ENCODE measurements around the gene PALMD. TPM values are rescaled to one million over a fixed set of nuclear protein-coding genes. Genes with fewer than 3 reads are reported as not detected.

PALMD gene
- polyA plus RNA-seq, 1 of the 3 experiments (the other 2 are of a cell fraction) = 1.8 TPM

DNA sequence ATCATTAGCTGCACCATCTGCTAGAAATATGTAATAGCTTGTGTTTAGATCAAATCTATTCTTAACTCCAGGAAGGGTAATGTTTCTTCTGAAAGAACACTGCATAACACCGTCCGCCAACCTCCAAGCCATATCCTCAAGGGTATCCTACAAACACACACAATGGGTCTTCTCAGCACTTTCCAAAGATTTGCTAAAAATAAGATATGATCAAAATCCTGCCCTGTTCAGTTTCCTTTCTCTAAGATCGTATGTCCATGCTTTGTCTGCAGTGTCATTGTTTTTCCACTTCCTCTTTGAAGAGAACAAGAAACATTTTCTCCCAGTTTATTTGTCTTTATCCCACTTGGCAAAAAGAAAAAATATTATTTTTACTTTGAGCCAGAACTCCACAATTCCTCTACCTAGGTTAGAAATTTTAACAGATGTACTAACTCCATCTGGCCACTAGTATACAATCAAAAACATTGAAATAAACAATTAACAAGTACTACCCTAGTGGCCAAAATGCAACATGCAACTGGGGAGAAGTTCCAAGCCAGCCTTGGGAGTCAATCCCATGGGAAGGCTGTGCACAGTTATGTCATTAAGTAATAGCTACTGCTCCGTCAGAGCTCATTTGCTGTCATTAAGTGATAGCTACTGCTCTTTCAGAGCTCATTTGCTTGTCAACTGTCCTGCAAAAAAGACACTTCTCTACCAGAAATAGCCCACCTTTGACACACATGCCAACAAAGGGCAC, 82.8 kb downstream of the PALMD start:
- H3K27me3 ChIP-seq (ENCODE audit: insufficient read depth) = no peaks in the 10 kb centered on the region
- no peak overlapping the region for H3K9ac ChIP-seq
- H3K9me3 ChIP-seq = no peaks in the 10 kb centered on the region
- POLR2A ChIA-PET = interaction anchor here (0.8 kb wide), 1 partner anchor 79 kb away, joined by 3 read pairs; no protein-coding TSS in a partner anchor
- CTCF ChIA-PET = interaction anchor here (0.9 to 1.3 kb wide), 4 partner anchors 9 to 548 kb away, joined by 3 to 4 read pairs (median 3); no protein-coding TSS in a partner anchor
- peak overlapping the region; percentile 47; the same call in 1 of the 2 replicates for H2AFZ ChIP-seq (ENCODE audit: low read depth)
- peak overlapping the region in 1 of 2 experiments; percentile 67; a peak in 2 of 4 replicates for H3K27ac ChIP-seq (ENCODE audit: low read depth in 2 of 2, low read length in 1 of 2)
- no peaks in the 10 kb centered on the region for H3K79me2 ChIP-seq (ENCODE audit: insufficient read depth)
- peaks cover 0 to 25% of the 10 kb centered on the region in 2 experiments; a peak in 2 of 4 replicates for H3K4me1 ChIP-seq (ENCODE audit: control insufficient read depth in 1 of 2, insufficient read depth in 2 of 2, low read depth in 1 of 2, low read length in 1 of 2)
- H3K4me3 ChIP-seq (ENCODE audit: low read depth in 2 of 2, low read length in 1 of 2) = no peak overlapping the region; a peak in 1 of 4 replicates
- H3F3A ChIP-seq (replicated peaks; ENCODE audit: insufficient read depth) = peaks cover 30% of the 10 kb centered on the region
- no peaks in the 10 kb centered on the region for H3K36me3 ChIP-seq (replicated peaks in 1 of 2; ENCODE audit: control insufficient read depth in 1 of 2, insufficient read depth in 2 of 2, low read length in 1 of 2)
- TF ChIP-seq, protein P1, sequence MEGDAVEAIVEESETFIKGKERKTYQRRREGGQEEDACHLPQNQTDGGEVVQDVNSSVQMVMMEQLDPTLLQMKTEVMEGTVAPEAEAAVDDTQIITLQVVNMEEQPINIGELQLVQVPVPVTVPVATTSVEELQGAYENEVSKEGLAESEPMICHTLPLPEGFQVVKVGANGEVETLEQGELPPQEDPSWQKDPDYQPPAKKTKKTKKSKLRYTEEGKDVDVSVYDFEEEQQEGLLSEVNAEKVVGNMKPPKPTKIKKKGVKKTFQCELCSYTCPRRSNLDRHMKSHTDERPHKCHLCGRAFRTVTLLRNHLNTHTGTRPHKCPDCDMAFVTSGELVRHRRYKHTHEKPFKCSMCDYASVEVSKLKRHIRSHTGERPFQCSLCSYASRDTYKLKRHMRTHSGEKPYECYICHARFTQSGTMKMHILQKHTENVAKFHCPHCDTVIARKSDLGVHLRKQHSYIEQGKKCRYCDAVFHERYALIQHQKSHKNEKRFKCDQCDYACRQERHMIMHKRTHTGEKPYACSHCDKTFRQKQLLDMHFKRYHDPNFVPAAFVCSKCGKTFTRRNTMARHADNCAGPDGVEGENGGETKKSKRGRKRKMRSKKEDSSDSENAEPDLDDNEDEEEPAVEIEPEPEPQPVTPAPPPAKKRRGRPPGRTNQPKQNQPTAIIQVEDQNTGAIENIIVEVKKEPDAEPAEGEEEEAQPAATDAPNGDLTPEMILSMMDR (IDR thresholded peaks at IDR 0.05) = peak; percentile 62
- TF ChIP-seq NFIC (IDR thresholded peaks at IDR 0.05; ENCODE audit: borderline replicate concordance) = no peak
- TF ChIP-seq, protein P2, sequence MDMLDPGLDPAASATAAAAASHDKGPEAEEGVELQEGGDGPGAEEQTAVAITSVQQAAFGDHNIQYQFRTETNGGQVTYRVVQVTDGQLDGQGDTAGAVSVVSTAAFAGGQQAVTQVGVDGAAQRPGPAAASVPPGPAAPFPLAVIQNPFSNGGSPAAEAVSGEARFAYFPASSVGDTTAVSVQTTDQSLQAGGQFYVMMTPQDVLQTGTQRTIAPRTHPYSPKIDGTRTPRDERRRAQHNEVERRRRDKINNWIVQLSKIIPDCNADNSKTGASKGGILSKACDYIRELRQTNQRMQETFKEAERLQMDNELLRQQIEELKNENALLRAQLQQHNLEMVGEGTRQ (IDR thresholded peaks at IDR 0.05; ENCODE audit: borderline replicate concordance, low read depth, low read length) = no peak
- no peak for TF ChIP-seq FOSL2 (IDR thresholded peaks at IDR 0.05; ENCODE audit: borderline replicate concordance, low read depth)
- no peak for TF ChIP-seq ELF1 (IDR thresholded peaks at IDR 0.05)
- TF ChIP-seq, protein P3, sequence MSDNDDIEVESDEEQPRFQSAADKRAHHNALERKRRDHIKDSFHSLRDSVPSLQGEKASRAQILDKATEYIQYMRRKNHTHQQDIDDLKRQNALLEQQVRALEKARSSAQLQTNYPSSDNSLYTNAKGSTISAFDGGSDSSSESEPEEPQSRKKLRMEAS (IDR thresholded peaks at IDR 0.05; ENCODE audit: low read depth) = no peak
- TF ChIP-seq YY1 (IDR thresholded peaks at IDR 0.05; ENCODE audit: low read depth) = no peak
- DNase-seq = peak; percentile 22
- no peaks in the 10 kb centered on the region for H3K9me2 ChIP-seq
- no peaks in the 10 kb centered on the region for H4K20me1 ChIP-seq (ENCODE audit: insufficient read depth)
- WGBS (ENCODE audit: low lambda C conversion rate) = 89% methylated on average over 4 of the region's 4 CpGs
- peak overlapping the region; percentile 21; the same call in 1 of the 2 replicates for H3K4me2 ChIP-seq

DNA sequence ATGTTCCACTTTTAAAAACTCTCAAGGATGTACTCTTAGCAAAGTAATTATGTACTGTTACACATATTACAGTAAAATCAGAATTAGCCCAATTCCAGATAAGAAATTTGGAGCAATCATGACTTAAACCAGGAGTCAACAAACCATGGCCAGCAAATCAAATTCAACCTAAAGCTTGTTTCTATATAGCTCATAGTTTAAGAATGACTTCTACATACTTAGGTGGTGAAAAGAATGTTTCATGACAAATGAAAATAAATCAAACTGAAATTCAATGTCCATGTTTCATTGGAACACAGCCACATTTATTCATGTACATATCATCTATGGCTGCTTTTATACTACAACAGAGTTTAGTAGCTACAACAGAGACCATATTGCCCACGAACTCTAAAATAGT, 85.5 kb downstream of the PALMD start:
- WGBS (ENCODE audit: low lambda C conversion rate) = 61% methylated on average over 1 of the region's 1 CpG
- Histone ChIP-seq H3K4me3 (ENCODE audit: low read depth in 2 of 2, low read length in 1 of 2) (no peak overlapping the region), H3K27me3 (ENCODE audit: insufficient read depth) (no peaks in the 10 kb centered on the region), H3K36me3 (replicated peaks in 1 of 2; ENCODE audit: control insufficient read depth in 1 of 2, insufficient read depth in 2 of 2, low read length in 1 of 2) (no peaks in the 10 kb centered on the region), H3K4me2 (no peak overlapping the region), H4K20me1 (ENCODE audit: insufficient read depth) (no peaks in the 10 kb centered on the region), H3K79me2 (ENCODE audit: insufficient read depth) (no peaks in the 10 kb centered on the region), H3F3A (replicated peaks; ENCODE audit: insufficient read depth) (peaks cover 30% of the 10 kb centered on the region), H3K9ac (no peak overlapping the region), H3K9me2 (no peaks in the 10 kb centered on the region), H3K9me3 (no peaks in the 10 kb centered on the region), H2AFZ (ENCODE audit: low read depth) (peak overlapping the region; percentile 4; the same call in 1 of the 2 replicates), H3K27ac (ENCODE audit: low read depth in 2 of 2, low read length in 1 of 2) (peak overlapping the region in 1 of 2 experiments; percentile 44; a peak in 2 of 4 replicates), H3K4me1 (ENCODE audit: control insufficient read depth in 1 of 2, insufficient read depth in 2 of 2, low read depth in 1 of 2, low read length in 1 of 2) (peaks cover 0 to 22% of the 10 kb centered on the region in 2 experiments; a peak in 2 of 4 replicates)
- POLR2A ChIA-PET = no interaction called here
- CTCF ChIA-PET = no interaction called here
- no peak for DNase-seq
- TF ChIP-seq, protein P4, sequence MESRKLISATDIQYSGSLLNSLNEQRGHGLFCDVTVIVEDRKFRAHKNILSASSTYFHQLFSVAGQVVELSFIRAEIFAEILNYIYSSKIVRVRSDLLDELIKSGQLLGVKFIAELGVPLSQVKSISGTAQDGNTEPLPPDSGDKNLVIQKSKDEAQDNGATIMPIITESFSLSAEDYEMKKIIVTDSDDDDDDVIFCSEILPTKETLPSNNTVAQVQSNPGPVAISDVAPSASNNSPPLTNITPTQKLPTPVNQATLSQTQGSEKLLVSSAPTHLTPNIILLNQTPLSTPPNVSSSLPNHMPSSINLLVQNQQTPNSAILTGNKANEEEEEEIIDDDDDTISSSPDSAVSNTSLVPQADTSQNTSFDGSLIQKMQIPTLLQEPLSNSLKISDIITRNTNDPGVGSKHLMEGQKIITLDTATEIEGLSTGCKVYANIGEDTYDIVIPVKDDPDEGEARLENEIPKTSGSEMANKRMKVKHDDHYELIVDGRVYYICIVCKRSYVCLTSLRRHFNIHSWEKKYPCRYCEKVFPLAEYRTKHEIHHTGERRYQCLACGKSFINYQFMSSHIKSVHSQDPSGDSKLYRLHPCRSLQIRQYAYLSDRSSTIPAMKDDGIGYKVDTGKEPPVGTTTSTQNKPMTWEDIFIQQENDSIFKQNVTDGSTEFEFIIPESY (IDR thresholded peaks at IDR 0.05; ENCODE audit: borderline replicate concordance, low read depth) = no peak
- no peak for TF ChIP-seq GABPA (IDR thresholded peaks at IDR 0.05; ENCODE audit: low read depth)
- TF ChIP-seq, protein P5, sequence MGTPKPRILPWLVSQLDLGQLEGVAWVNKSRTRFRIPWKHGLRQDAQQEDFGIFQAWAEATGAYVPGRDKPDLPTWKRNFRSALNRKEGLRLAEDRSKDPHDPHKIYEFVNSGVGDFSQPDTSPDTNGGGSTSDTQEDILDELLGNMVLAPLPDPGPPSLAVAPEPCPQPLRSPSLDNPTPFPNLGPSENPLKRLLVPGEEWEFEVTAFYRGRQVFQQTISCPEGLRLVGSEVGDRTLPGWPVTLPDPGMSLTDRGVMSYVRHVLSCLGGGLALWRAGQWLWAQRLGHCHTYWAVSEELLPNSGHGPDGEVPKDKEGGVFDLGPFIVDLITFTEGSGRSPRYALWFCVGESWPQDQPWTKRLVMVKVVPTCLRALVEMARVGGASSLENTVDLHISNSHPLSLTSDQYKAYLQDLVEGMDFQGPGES (IDR thresholded peaks at IDR 0.05; ENCODE audit: low read depth, low read length) = no peak
- no peak for TF ChIP-seq RCOR1 (IDR thresholded peaks at IDR 0.05; ENCODE audit: low read length)
- 0 out of 2 replicates have a peak, but pooled peaks have one; percentile 38 for TF ChIP-seq JUND (IDR thresholded peaks at IDR 0.05)
- TF ChIP-seq POLR2AphosphoS5 (IDR thresholded peaks at IDR 0.05; ENCODE audit: low read depth, low read length) = no peak
- TF ChIP-seq, protein P3 (IDR thresholded peaks at IDR 0.05; ENCODE audit: low read depth) = no peak
- TF ChIP-seq TAF1 (IDR thresholded peaks at IDR 0.05; ENCODE audit: borderline replicate concordance, low read depth, low read length) = no peak
- TF ChIP-seq NFIC (IDR thresholded peaks at IDR 0.05; ENCODE audit: borderline replicate concordance) = peak; percentile 38; the same call in 1 of the 2 replicates
- no peak for TF ChIP-seq GATA2 (CRISPR knock-in tag; IDR thresholded peaks at IDR 0.05)
- no peak for TF ChIP-seq RAD21 (IDR thresholded peaks at IDR 0.05; ENCODE audit: low read length)
- TF ChIP-seq, protein P6, sequence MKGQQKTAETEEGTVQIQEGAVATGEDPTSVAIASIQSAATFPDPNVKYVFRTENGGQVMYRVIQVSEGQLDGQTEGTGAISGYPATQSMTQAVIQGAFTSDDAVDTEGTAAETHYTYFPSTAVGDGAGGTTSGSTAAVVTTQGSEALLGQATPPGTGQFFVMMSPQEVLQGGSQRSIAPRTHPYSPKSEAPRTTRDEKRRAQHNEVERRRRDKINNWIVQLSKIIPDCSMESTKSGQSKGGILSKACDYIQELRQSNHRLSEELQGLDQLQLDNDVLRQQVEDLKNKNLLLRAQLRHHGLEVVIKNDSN (IDR thresholded peaks at IDR 0.05; ENCODE audit: borderline replicate concordance, low read depth) = no peak
- TF ChIP-seq EP300 (IDR thresholded peaks at IDR 0.05; ENCODE audit: borderline replicate concordance in 1 of 2, low read depth in 1 of 2, low read length in 1 of 2) = no peak
- TF ChIP-seq FOSL2 (IDR thresholded peaks at IDR 0.05; ENCODE audit: borderline replicate concordance, low read depth) = no peak
